ENCODE data around the gene TMEM37. TPM values are rescaled to one million over a fixed set of nuclear protein-coding genes. Genes with fewer than 3 reads are reported as not detected.

The TMEM37 gene
- total and polyA plus RNA-seq, 9 of the 15 experiments (the other 6 are each of a cell fraction or from before 2014, with no cell fraction given): 0.03 to 0.64 (median 0.31) TPM; not detected in 1

GRCh38 chr2:119439574-119440500 is 8.2 kb downstream of the TMEM37 start:
- WGBS (ENCODE audit: insufficient coverage, low coverage, missing lambda C conversion rate): 5% methylated on average over 15 of the region's 15 CpGs
- no peaks in the 10 kb centered on the region for H3K9me1 ChIP-seq (ENCODE audit: control insufficient read depth, insufficient read depth, low read length)
- peaks cover 4 to 37% of the 10 kb centered on the region in 2 experiments; a peak in 3 of 5 replicates for H3K27me3 ChIP-seq (ENCODE audit: control insufficient read depth in 2 of 2, insufficient read depth in 2 of 2, low read length in 2 of 2)
- ChIA-PET CTCF (ENCODE audit: low intra/inter-chr PET ratio) (no interaction called here), POLR2A (interaction anchor here (0.6 to 0.7 kb wide), 2 partner anchors 330 to 822 kb away, joined by 3 read pairs; no protein-coding TSS in a partner anchor)
- H3K79me2 ChIP-seq (ENCODE audit: control insufficient read depth, insufficient read depth, low read length): no peaks in the 10 kb centered on the region
- intact Hi-C loops (cut with micrococcal nuclease): no loop called here
- peaks cover 6% of the 10 kb centered on the region; the same call in 1 of the 2 replicates for H4K20me1 ChIP-seq (replicated peaks; ENCODE audit: control insufficient read depth, insufficient read depth, low read length)
- no peaks in the 10 kb centered on the region for H3K36me3 ChIP-seq (ENCODE audit: control insufficient read depth, insufficient read depth, low read length)
- H2AFZ ChIP-seq (ENCODE audit: low read depth, low read length): no peak overlapping the region
- no peak for TF ChIP-seq LCOR (CRISPR knock-in tag; IDR thresholded peaks at IDR 0.05)
- no peak for TF ChIP-seq MXD1 (CRISPR knock-in tag; IDR thresholded peaks at IDR 0.05; ENCODE audit: borderline replicate concordance, poor library complexity, severe bottlenecking)
- no peak for TF ChIP-seq HDAC3 (IDR thresholded peaks at IDR 0.05; ENCODE audit: borderline replicate concordance, partially characterized antibody)
- TF ChIP-seq POLR3G (IDR thresholded peaks at IDR 0.05; ENCODE audit: extremely low read depth, insufficient read length, insufficient replicate concordance): no peak
- TF ChIP-seq SPI1 (IDR thresholded peaks at IDR 0.05; ENCODE audit: borderline replicate concordance, low read depth, low read length): no peak
- no peak for TF ChIP-seq ZNF41 (CRISPR knock-in tag; conservative IDR thresholded peaks at IDR 0.05)
- no peak for TF ChIP-seq E2F4 (CRISPR knock-in tag; IDR thresholded peaks at IDR 0.05; ENCODE audit: low read depth)
- no peak for TF ChIP-seq HOXB6 (CRISPR knock-in tag; IDR thresholded peaks at IDR 0.05; ENCODE audit: borderline replicate concordance)
- TF ChIP-seq DPF2 (IDR thresholded peaks at IDR 0.05): no peak
- TF ChIP-seq E4F1 (CRISPR knock-in tag; IDR thresholded peaks at IDR 0.05; ENCODE audit: borderline replicate concordance): no peak
- TF ChIP-seq HNRNPH1 (optimal IDR thresholded peaks at IDR 0.05; ENCODE audit: low read depth, low read length): no peak
- no peak for TF ChIP-seq ELK1 (CRISPR knock-in tag; IDR thresholded peaks at IDR 0.05)
- no peak for TF ChIP-seq SAFB2 (IDR thresholded peaks at IDR 0.05; ENCODE audit: borderline replicate concordance, low read depth, low read length, severe bottlenecking)
- no peak for TF ChIP-seq RBM34 (IDR thresholded peaks at IDR 0.05; ENCODE audit: borderline replicate concordance, insufficient read depth, low read length)
- no peak for TF ChIP-seq ZFP36 (IDR thresholded peaks at IDR 0.05; ENCODE audit: low read depth, low read length, partially characterized antibody)
- H3K9ac ChIP-seq (ENCODE audit: insufficient read depth in 1 of 2, low read depth in 2 of 2, low read length in 2 of 2): no peak overlapping the region; a peak in 1 of 4 replicates
- no peaks in the 10 kb centered on the region for H3K9me3 ChIP-seq (replicated peaks; ENCODE audit: control insufficient read depth, insufficient read depth, low read depth, low read length)
- no peak overlapping the region for H3K4me2 ChIP-seq (ENCODE audit: insufficient read depth, low read length)
- no TSS peak for BruUV-seq (replicated peaks)
- peaks cover 0 to 4% of the 10 kb centered on the region in 2 experiments; a peak in 1 of 5 replicates for H3K4me1 ChIP-seq (replicated peaks in 1 of 2; ENCODE audit: control insufficient read depth in 2 of 2, insufficient read depth in 2 of 2, low read length in 2 of 2)
- ATAC-seq (no peak), FAIRE-seq (no peak), DNase-seq (ENCODE audit: extremely low read depth in 1 of 4, low spot score in 3 of 4) (no peak)
- no peak overlapping the region for H3K4me3 ChIP-seq
- no peak overlapping the region for H3K27ac ChIP-seq (ENCODE audit: extremely low read depth, low read depth, low read length)
- in situ Hi-C loops (cut with MboI): no loop called here

Data from K562 (cell line).